ENCODE results near the gene C5. TPM values are rescaled to one million over a fixed set of nuclear protein-coding genes. Genes with fewer than 3 reads are reported as not detected.

The C5 gene
- total RNA-seq, 1 donor from 2014 or later: 1.0 TPM

- no peak for ATAC-seq (ENCODE audit: poor library complexity)
Measured at GRCh38 chr9:120905315-120906164, 144.5 kb downstream of the C5 start.

GRCh38 chr9:120904978-120905301 is 145.1 kb downstream of the C5 start:
- DNase-seq (no peak), ATAC-seq (ENCODE audit: poor library complexity) (no peak)
- intact Hi-C loops (cut with DNase I): no loop called here

More at GRCh38 chr9:120905315-120906164, 144.5 kb downstream of the C5 start:
- intact Hi-C loops (cut with DNase I): no loop called here
- no peak for DNase-seq

- no peak for ATAC-seq (ENCODE audit: poor library complexity)
- no peak for DNase-seq
- intact Hi-C loops (cut with DNase I): no loop called here
Measured at GRCh38 chr9:120904061-120904977, 145.8 kb downstream of the C5 start.

GRCh38 chr9:120902569-120903535 is 147.2 kb downstream of the C5 start:
- intact Hi-C loops (cut with DNase I): no loop called here
- ATAC-seq (ENCODE audit: poor library complexity): no peak
- no peak for DNase-seq

Other genes with a start within 250 kb of the C5 start
- gene PSMD5, start 207.4 kb downstream of the C5 start, total RNA-seq: 14.3 TPM
- 11.9 TPM for gene PHF19, start 173.1 kb downstream of the C5 start, total RNA-seq
- 2.2 TPM for gene TRAF1, start 123.5 kb downstream of the C5 start, total RNA-seq
- 2.6 TPM for gene CNTRL, start 24.7 kb upstream of the C5 start, total RNA-seq
- 53.3 TPM for gene RAB14, start 151.6 kb upstream of the C5 start, total RNA-seq
- gene GSN, start 217.9 kb upstream of the C5 start, total RNA-seq: 837 TPM